ENCODE data around the gene ACAP1. TPM values are rescaled to one million over a fixed set of nuclear protein-coding genes. Genes with fewer than 3 reads are reported as not detected.

ACAP1 gene
- total and polyA plus RNA-seq, 2 donors (not counting 1 experiment from before 2014, with no cell fraction given): 0.06 to 2.1 TPM

DNA sequence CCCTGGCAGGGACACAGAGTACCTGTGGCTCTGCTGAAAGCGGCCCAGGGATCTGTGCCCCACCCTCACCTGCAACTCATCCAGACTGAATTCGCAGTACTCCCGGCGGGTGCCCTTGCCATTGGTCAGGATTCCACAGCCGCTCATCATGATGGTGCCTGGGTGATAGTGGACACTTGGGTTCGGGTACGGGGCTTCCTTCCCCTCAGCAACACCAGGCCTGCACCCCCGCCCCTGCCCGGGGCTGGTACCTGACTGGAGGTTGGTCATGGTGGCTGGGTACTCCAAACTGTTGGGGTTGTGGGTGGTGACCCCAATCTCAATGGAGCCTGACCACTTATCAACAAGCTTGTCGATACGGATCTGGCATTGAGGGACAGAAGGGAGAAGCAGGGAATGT, 10.1 kb upstream of the ACAP1 start:
- Histone ChIP-seq H3K9me3 (ENCODE audit: control insufficient read depth, insufficient read depth, low read depth, low read length) (no peaks in the 10 kb centered on the region), H3K27ac (ENCODE audit: insufficient read depth, low read length) (no peak overlapping the region), H3K4me1 (ENCODE audit: control insufficient read depth, extremely low read depth, insufficient read depth, low read length) (no peaks in the 10 kb centered on the region), H3K79me2 (ENCODE audit: control insufficient read depth, insufficient read depth, low read length) (peaks cover 6% of the 10 kb centered on the region), H3K27me3 (ENCODE audit: control insufficient read depth, insufficient read depth, low read length) (no peaks in the 10 kb centered on the region), H3K9ac (ENCODE audit: insufficient read depth, low read length) (no peak overlapping the region), H3K4me3 (replicated peaks in 1 of 4; ENCODE audit: control extremely low read depth in 1 of 4, insufficient read depth in 1 of 4, low read depth in 3 of 4, low read length in 4 of 4) (no peak overlapping the region), H4K20me1 (ENCODE audit: control insufficient read depth, extremely low read depth, insufficient read depth, low read length) (no peaks in the 10 kb centered on the region), H3K4me2 (ENCODE audit: extremely low read depth, insufficient read depth, low read length) (no peak overlapping the region), H3K36me3 (ENCODE audit: control insufficient read depth, insufficient read depth, low read length) (peaks cover 23% of the 10 kb centered on the region), H2AFZ (ENCODE audit: low read length) (no peak overlapping the region)
- no peak for TF ChIP-seq EZH2 (IDR thresholded peaks at IDR 0.05; ENCODE audit: low read length, missing control alignments)
- TF ChIP-seq, protein P1, sequence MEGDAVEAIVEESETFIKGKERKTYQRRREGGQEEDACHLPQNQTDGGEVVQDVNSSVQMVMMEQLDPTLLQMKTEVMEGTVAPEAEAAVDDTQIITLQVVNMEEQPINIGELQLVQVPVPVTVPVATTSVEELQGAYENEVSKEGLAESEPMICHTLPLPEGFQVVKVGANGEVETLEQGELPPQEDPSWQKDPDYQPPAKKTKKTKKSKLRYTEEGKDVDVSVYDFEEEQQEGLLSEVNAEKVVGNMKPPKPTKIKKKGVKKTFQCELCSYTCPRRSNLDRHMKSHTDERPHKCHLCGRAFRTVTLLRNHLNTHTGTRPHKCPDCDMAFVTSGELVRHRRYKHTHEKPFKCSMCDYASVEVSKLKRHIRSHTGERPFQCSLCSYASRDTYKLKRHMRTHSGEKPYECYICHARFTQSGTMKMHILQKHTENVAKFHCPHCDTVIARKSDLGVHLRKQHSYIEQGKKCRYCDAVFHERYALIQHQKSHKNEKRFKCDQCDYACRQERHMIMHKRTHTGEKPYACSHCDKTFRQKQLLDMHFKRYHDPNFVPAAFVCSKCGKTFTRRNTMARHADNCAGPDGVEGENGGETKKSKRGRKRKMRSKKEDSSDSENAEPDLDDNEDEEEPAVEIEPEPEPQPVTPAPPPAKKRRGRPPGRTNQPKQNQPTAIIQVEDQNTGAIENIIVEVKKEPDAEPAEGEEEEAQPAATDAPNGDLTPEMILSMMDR (conservative IDR thresholded peaks at IDR 0.05 in 1 of 2, IDR thresholded peaks at IDR 0.05 in 1 of 2; ENCODE audit: low read depth in 1 of 2, low read length in 2 of 2): no peak
- DNase-seq (ENCODE audit: low read depth in 2 of 2): no peak

GRCh38 chr17:7327056-7327455, 9.3 kb upstream of the ACAP1 start:
- peaks cover 3% of the 10 kb centered on the region for H3K27me3 ChIP-seq (ENCODE audit: control insufficient read depth, insufficient read depth, low read length)
- no peak overlapping the region for H3K4me2 ChIP-seq (ENCODE audit: extremely low read depth, insufficient read depth, low read length)
- no peak overlapping the region for H3K4me3 ChIP-seq (replicated peaks in 1 of 4; ENCODE audit: control extremely low read depth in 1 of 4, insufficient read depth in 1 of 4, low read depth in 3 of 4, low read length in 4 of 4)
- no peak overlapping the region for H2AFZ ChIP-seq (ENCODE audit: low read length)
- TF ChIP-seq EZH2 (IDR thresholded peaks at IDR 0.05; ENCODE audit: low read length, missing control alignments): no peak
- TF ChIP-seq, protein P1 (conservative IDR thresholded peaks at IDR 0.05 in 1 of 2, IDR thresholded peaks at IDR 0.05 in 1 of 2; ENCODE audit: low read depth in 1 of 2, low read length in 2 of 2): no peak
- no peak for DNase-seq (ENCODE audit: low read depth in 2 of 2)
- no peak overlapping the region for H3K27ac ChIP-seq (ENCODE audit: insufficient read depth, low read length)
- no peak overlapping the region for H3K9ac ChIP-seq (ENCODE audit: insufficient read depth, low read length)
- H3K79me2 ChIP-seq (ENCODE audit: control insufficient read depth, insufficient read depth, low read length): peaks cover 6% of the 10 kb centered on the region
- no peaks in the 10 kb centered on the region for H3K4me1 ChIP-seq (ENCODE audit: control insufficient read depth, extremely low read depth, insufficient read depth, low read length)
- peaks cover 18% of the 10 kb centered on the region for H3K36me3 ChIP-seq (ENCODE audit: control insufficient read depth, insufficient read depth, low read length)
- H3K9me3 ChIP-seq (ENCODE audit: control insufficient read depth, insufficient read depth, low read depth, low read length): no peaks in the 10 kb centered on the region
- no peaks in the 10 kb centered on the region for H4K20me1 ChIP-seq (ENCODE audit: control insufficient read depth, extremely low read depth, insufficient read depth, low read length)

- H3K36me3 ChIP-seq (ENCODE audit: control insufficient read depth, insufficient read depth, low read length): peaks cover 16% of the 10 kb centered on the region
- H3K27ac ChIP-seq (ENCODE audit: insufficient read depth, low read length): no peak overlapping the region
- H3K9me3 ChIP-seq (ENCODE audit: control insufficient read depth, insufficient read depth, low read depth, low read length): no peaks in the 10 kb centered on the region
- no peak overlapping the region for H2AFZ ChIP-seq (ENCODE audit: low read length)
- H3K4me3 ChIP-seq (replicated peaks in 1 of 4; ENCODE audit: control extremely low read depth in 1 of 4, insufficient read depth in 1 of 4, low read depth in 3 of 4, low read length in 4 of 4): no peak overlapping the region
- peaks cover 7% of the 10 kb centered on the region for H3K27me3 ChIP-seq (ENCODE audit: control insufficient read depth, insufficient read depth, low read length)
- no peaks in the 10 kb centered on the region for H4K20me1 ChIP-seq (ENCODE audit: control insufficient read depth, extremely low read depth, insufficient read depth, low read length)
- H3K4me2 ChIP-seq (ENCODE audit: extremely low read depth, insufficient read depth, low read length): no peak overlapping the region
- no peak overlapping the region for H3K9ac ChIP-seq (ENCODE audit: insufficient read depth, low read length)
- no peaks in the 10 kb centered on the region for H3K4me1 ChIP-seq (ENCODE audit: control insufficient read depth, extremely low read depth, insufficient read depth, low read length)
- TF ChIP-seq, protein P1 (conservative IDR thresholded peaks at IDR 0.05 in 1 of 2, IDR thresholded peaks at IDR 0.05 in 1 of 2; ENCODE audit: low read depth in 1 of 2, low read length in 2 of 2): no peak
- no peak for TF ChIP-seq EZH2 (IDR thresholded peaks at IDR 0.05; ENCODE audit: low read length, missing control alignments)
- DNase-seq (ENCODE audit: low read depth in 2 of 2): no peak
- H3K79me2 ChIP-seq (ENCODE audit: control insufficient read depth, insufficient read depth, low read length): peaks cover 6% of the 10 kb centered on the region
Observed at GRCh38 chr17:7327501-7327900, 8.8 kb upstream of the ACAP1 start.
